ENCODE data around the gene ZNF341. TPM values are rescaled to one million over a fixed set of nuclear protein-coding genes. Genes with fewer than 3 reads are reported as not detected.

The ZNF341 gene
- total RNA-seq, 2 experiments from 2014 or later = 5.6 to 5.8 TPM

DNA sequence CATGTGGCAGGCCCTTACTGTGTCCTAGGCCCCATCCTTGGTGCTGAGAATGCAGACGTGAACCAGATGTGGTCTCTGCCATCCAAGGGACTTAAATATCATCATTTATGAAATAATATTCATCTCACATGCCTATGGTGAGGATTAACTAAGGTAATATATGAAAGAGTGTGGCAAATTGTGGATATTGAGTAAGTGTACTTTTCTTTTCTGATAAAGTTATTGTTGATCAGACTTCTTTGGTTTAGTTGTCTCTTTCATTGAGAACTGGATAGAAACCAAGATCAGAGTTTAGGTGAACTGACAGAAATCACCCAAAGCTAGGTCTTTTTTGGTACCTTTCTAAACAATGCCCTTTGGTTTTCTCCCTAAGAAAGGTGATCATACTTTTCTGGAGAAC lies 84.4 kb downstream of the ZNF341 start:
- H3K27ac Mint-ChIP-seq = no peak overlapping the region
- no peaks in the 10 kb centered on the region for H3K27me3 Mint-ChIP-seq
- H3K9me3 Mint-ChIP-seq = no peaks in the 10 kb centered on the region
- H3K36me3 Mint-ChIP-seq (ENCODE audit: low read depth) = peaks cover 56% of the 10 kb centered on the region
- no peak overlapping the region for H3K4me3 Mint-ChIP-seq
- POLR2A ChIA-PET = interaction anchor here (0.5 kb wide), 1 partner anchor 15 kb away, joined by 3 read pairs; no protein-coding TSS in a partner anchor
- CTCF ChIA-PET = interaction anchor here (0.8 to 1.6 kb wide), 2 partner anchors 24 to 96 kb away, joined by 3 to 6 read pairs; no protein-coding TSS in a partner anchor
- DNase-seq = no peak
- H3K4me1 Mint-ChIP-seq = peaks cover 50% of the 10 kb centered on the region

DNA sequence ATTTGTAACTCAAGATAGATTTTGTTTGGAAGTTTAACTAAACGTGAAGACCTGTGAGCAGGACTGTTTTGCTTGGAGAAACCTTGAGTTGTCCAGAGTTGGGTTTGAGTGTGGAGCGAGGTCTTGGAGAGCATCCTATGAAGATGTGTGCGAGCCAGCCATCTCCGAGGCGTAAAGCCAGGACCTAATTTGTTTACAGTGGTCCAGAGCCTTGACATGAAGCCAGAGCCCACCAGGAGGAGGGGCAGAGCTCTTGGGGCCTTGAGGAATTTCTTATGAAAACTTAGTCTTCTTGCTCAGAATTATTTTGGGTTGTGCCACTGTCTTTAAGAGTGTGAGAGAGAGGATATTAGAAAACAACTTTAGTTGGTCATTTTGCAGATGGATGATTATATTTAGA lies 85.6 kb downstream of the ZNF341 start:
- H3K36me3 Mint-ChIP-seq (ENCODE audit: low read depth) = peaks cover 47% of the 10 kb centered on the region
- no peaks in the 10 kb centered on the region for H3K9me3 Mint-ChIP-seq
- no peaks in the 10 kb centered on the region for H3K27me3 Mint-ChIP-seq
- CTCF ChIA-PET = interaction anchor here (1.6 kb wide), 1 partner anchor 25 kb away, joined by 6 read pairs; no protein-coding TSS in a partner anchor
- POLR2A ChIA-PET = no interaction called here
- no peak overlapping the region for H3K27ac Mint-ChIP-seq
- H3K4me1 Mint-ChIP-seq = peaks cover 49% of the 10 kb centered on the region
- H3K4me3 Mint-ChIP-seq = no peak overlapping the region
- DNase-seq = no peak

DNA sequence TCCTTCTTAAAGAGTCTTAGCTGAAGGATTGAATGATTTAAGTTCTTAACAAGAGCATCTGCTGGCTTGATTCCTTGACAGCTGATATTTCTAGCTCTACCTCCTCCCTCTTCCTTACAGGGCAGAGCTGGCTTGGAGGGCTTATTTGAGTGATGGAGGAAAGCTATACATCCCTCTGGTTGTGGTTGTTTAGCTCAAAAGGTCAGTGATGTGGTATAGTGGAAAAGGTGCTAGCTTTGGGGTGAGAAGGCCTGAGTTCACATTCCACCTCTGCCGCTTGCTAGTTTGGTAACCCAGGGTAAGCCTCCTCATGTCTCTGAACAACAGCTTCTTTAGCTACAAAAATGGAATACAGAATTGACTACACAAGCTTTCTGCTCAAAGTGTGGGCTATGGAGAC lies 87.7 kb downstream of the ZNF341 start:
- Mint-ChIP-seq H3K27me3 (no peaks in the 10 kb centered on the region), H3K36me3 (ENCODE audit: low read depth) (peaks cover 37% of the 10 kb centered on the region), H3K4me3 (no peak overlapping the region), H3K4me1 (peaks cover 32% of the 10 kb centered on the region), H3K27ac (no peak overlapping the region), H3K9me3 (no peaks in the 10 kb centered on the region)
- ChIA-PET CTCF (interaction anchor here (0.6 kb wide), 1 partner anchor 117 kb away, joined by 3 read pairs; no protein-coding TSS in a partner anchor), POLR2A (interaction anchor here (3.2 kb wide), 1 partner anchor 9 kb away, joined by 9 read pairs; the partner anchor contains the start of gene CHMP4B)
- no peak for DNase-seq

DNA sequence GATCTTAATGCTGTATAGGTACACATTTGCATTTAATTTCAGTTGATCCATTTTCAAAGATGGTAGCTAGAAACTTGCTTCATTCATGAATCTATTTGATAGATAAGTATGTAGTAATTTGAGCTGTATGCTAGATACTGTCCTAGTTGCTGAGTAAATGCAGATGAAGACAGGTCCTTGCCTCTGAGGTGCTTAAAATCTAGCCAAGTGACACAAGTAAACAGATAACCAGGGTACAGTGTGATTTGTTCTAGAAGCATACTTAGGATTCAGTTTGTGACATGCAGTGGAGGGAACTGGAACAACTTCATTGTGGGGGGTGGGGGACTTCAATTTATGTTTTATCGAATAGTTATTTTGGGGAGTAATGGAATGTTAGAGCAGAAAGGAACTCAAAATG lies 88.6 kb downstream of the ZNF341 start:
- H3K36me3 Mint-ChIP-seq (ENCODE audit: low read depth) = peaks cover 30% of the 10 kb centered on the region
- ChIA-PET CTCF (interaction anchor here (0.6 kb wide), 1 partner anchor 309 kb away, joined by 3 read pairs; no protein-coding TSS in a partner anchor), POLR2A (interaction anchor here (3.2 kb wide), 1 partner anchor 9 kb away, joined by 9 read pairs; the partner anchor contains the start of gene CHMP4B)
- H3K27ac Mint-ChIP-seq = no peak overlapping the region
- H3K9me3 Mint-ChIP-seq = no peaks in the 10 kb centered on the region
- no peaks in the 10 kb centered on the region for H3K27me3 Mint-ChIP-seq
- DNase-seq = no peak
- H3K4me3 Mint-ChIP-seq = no peak overlapping the region
- peaks cover 27% of the 10 kb centered on the region for H3K4me1 Mint-ChIP-seq

DNA sequence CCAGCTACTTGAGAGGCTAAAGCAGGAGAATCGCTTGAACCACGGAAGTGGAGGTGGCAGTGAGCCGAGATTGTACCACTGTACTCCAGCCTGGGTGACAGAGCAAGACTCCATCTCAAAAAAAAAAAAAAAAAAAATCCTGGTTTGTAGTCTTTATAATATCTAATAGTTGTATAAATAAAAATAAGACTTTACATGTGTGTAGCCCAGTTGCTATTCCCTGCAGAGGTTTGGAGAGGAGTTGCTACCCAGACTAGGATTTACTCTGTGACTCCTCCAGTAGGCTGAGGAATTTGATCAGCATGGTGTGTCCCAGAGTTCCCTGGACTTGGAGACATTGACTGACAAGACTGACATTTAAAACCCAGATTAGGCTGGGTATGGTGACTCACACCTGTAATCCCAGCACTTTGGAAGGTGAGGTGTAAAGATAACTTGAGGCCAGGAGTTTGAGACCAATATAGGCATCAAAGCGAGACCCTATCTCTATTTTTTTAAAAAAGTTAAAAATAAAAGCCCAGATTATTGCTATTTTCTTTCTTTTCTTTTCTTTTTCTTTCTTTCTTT lies 89.6 kb downstream of the ZNF341 start:
- Mint-ChIP-seq H3K4me1 (peaks cover 29% of the 10 kb centered on the region), H3K9me3 (no peaks in the 10 kb centered on the region), H3K27ac (no peak overlapping the region), H3K36me3 (ENCODE audit: low read depth) (peaks cover 22% of the 10 kb centered on the region), H3K4me3 (no peak overlapping the region), H3K27me3 (no peaks in the 10 kb centered on the region)
- POLR2A ChIA-PET = interaction anchor here (3.2 kb wide), 1 partner anchor 10 kb away, joined by 9 read pairs; the partner anchor contains the start of gene CHMP4B
- CTCF ChIA-PET = no interaction called here
- no peak for DNase-seq

DNA sequence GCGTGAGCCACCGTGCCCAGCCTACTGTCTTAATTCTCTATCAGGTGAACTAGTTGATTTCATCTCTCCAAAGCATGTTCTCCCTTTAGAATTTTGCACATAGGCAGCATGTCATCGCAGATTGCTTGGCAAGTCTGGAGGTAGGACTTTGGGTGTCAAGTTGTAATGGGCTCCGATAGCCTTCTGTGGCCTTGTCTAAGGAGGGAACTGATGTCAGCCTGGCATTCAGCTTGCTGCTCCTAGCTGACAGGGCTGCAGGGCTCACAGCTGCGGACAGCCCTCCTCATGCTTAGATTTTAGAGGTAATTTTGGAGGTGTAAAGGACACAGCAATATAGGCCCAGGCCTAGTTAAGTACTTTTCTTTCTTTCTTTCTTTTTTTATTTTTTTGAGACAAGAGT lies 90.6 kb downstream of the ZNF341 start:
- H3K27me3 Mint-ChIP-seq = no peaks in the 10 kb centered on the region
- ChIA-PET CTCF (no interaction called here), POLR2A (no interaction called here)
- peaks cover 18% of the 10 kb centered on the region for H3K36me3 Mint-ChIP-seq (ENCODE audit: low read depth)
- no peak for DNase-seq
- no peaks in the 10 kb centered on the region for H3K9me3 Mint-ChIP-seq
- H3K4me1 Mint-ChIP-seq = peaks cover 33% of the 10 kb centered on the region
- H3K4me3 Mint-ChIP-seq = no peak overlapping the region
- H3K27ac Mint-ChIP-seq = no peak overlapping the region

DNA sequence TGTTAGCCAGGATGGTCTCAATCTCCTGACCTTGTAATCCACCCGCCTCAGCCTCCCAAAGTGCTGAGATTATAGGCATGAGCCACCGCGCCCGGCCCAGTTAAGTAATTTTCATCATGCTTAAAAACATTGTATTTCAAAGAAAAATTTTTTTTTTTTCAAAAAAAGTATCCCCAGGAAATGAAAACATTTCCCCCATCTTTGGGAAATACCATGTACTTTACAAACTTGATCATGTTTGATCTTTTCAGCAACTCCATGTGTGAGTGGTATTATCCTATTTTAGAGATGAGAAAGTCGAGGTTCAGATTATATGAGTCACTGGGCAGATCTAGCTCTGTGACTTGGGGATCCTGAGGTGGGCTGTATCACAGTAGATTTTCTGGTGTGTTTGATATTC lies 91.2 kb downstream of the ZNF341 start:
- no peak for DNase-seq
- ChIA-PET POLR2A (no interaction called here), CTCF (no interaction called here)
- Mint-ChIP-seq H3K4me3 (no peak overlapping the region), H3K9me3 (no peaks in the 10 kb centered on the region), H3K36me3 (ENCODE audit: low read depth) (peaks cover 12% of the 10 kb centered on the region), H3K27me3 (no peaks in the 10 kb centered on the region), H3K27ac (no peak overlapping the region), H3K4me1 (peaks cover 31% of the 10 kb centered on the region)

DNA sequence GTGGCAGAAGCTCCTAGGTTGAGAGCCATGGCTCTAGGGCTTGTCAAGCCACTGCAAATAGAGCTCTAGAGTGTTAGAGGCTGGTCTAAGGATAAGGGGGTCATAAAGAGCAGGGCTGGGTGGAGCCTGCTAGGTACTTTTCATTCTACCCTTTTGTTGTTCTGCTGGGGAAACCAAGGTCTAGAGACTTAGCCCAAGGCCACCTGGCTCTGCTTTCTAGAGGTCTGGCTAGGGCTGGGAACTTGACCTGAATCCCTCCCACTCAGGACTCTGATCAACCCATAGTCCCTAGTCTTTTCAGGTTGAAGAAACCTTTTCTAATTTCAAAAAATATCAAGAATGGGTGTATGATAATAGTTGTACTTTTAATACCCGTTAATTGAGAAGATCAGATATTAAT lies 93.1 kb downstream of the ZNF341 start:
- Mint-ChIP-seq H3K9me3 (no peaks in the 10 kb centered on the region), H3K27ac (no peak overlapping the region), H3K36me3 (ENCODE audit: low read depth) (peaks cover 5% of the 10 kb centered on the region), H3K27me3 (no peaks in the 10 kb centered on the region), H3K4me3 (no peak overlapping the region), H3K4me1 (peaks cover 27% of the 10 kb centered on the region)
- CTCF ChIA-PET = interaction anchor here (0.7 kb wide), 1 partner anchor 14 kb away, joined by 5 read pairs; no protein-coding TSS in a partner anchor
- POLR2A ChIA-PET = interaction anchor here (0.5 to 1.1 kb wide), 2 partner anchors 64 to 92 kb away, joined by 3 read pairs; no protein-coding TSS in a partner anchor
- no peak for DNase-seq

DNA sequence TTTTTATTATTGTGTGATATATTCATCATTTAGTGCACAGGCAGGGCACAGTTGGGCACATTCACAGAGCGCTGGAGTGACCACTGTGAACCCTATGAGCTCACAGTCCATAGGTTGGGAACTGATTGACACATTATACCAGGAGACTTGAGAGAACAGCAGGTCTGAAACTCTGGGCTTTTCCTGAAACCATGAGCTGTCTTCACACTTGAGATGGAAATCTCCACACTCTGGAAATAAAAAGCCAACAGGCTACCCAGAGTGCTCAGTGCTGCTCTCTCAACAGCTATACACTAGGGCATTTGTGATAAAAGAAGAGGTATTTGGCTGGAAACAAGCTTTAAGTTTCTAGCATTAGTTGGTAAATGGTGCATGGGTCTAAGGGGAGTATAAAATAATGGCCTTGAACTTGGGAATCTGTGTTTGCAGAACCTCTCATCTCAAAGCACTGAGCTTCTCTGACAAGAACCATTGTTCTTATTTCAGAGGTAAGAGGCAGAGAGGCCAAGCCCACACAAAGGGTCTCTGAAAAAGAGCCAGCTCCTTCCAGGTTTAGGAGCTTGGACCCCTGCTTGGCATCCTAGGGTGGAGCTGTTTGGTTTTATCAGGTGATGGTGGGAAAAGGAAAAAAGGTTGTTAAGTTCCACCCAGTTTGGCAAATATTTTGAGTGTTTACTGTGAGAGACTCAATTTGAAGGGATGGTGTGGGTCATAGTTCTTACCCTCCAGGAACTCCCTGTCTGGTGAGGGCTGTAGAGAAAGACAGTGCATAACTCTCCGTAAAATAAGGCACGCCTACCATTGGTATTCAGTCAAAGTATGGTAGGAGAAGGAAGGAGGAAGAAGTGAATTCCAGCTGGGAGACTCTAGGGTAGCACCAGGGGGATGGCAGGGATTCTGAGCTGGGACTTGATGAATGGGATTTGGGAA lies 93.8 kb downstream of the ZNF341 start:
- no peak for DNase-seq
- Mint-ChIP-seq H3K4me3 (no peak overlapping the region), H3K9me3 (no peaks in the 10 kb centered on the region), H3K4me1 (peaks cover 26% of the 10 kb centered on the region), H3K27ac (no peak overlapping the region), H3K27me3 (no peaks in the 10 kb centered on the region), H3K36me3 (ENCODE audit: low read depth) (peaks cover 7% of the 10 kb centered on the region)
- ChIA-PET CTCF (interaction anchor here (0.9 to 2.0 kb wide), 3 partner anchors 11 to 91 kb away, joined by 3 to 6 read pairs (median 3); no protein-coding TSS in a partner anchor), POLR2A (interaction anchor here (0.5 to 1.1 kb wide), 2 partner anchors 65 to 93 kb away, joined by 3 read pairs; no protein-coding TSS in a partner anchor)

DNA sequence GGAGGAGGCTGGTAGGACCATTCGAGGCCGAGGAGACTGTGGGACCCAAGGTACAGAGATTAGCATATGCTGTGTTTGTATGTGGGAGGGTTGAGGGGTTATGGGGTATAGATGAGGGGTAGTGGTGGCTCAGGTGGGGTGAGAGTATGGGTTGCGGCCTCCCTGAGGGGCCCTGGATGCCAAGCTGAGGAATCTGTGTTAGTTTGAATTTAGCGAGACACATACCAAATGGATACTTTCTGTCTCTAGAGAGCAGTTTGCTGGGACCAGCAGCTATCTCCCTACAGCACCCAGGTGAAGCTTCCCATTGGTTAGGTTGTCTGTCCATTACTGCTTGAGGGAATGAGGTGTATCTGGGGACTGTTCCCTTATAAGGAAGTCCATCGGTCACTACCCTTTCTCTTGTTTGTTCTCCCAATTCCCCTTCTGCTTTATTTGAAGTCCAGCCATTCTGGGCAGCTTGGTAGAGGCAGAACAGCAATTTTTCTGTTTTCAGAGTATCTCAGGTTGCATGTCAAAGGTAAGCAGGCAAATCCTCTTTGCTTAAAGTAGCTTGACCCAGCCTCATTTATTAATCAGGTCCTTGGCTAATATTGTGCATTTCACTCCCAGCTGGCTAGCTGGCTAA lies 94.6 kb downstream of the ZNF341 start:
- ChIA-PET CTCF (interaction anchor here (0.9 to 2.0 kb wide), 4 partner anchors 10 to 90 kb away, joined by 3 to 6 read pairs (median 3); no protein-coding TSS in a partner anchor), POLR2A (interaction anchor here (1.0 to 1.1 kb wide), 2 partner anchors 15 to 94 kb away, joined by 3 to 4 read pairs; partner anchors contain the start of gene CHMP4B)
- peaks cover 8% of the 10 kb centered on the region for H3K36me3 Mint-ChIP-seq (ENCODE audit: low read depth)
- no peaks in the 10 kb centered on the region for H3K27me3 Mint-ChIP-seq
- no peak overlapping the region for H3K4me3 Mint-ChIP-seq
- peaks cover 26% of the 10 kb centered on the region for H3K4me1 Mint-ChIP-seq
- H3K27ac Mint-ChIP-seq = no peak overlapping the region
- no peak for DNase-seq
- H3K9me3 Mint-ChIP-seq = no peaks in the 10 kb centered on the region

DNA sequence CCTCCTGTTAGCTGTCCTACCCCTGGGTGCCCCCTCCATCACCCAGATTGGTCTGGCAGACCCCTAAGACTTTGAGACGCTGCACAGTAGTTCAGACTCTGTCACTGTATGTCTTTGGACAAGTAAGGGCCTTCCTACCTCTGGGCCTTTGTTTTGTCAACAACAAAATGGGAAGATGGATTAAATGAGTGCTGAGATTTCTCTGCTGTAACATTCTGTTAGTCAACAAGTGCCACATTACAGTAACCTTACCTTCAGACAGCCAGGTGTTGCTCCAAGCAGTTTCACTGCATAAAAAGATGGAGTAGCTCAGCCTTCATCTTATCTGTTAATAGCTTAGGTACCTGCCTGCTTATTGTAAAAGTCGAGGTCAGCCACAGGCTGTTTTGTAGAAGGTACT lies 95.3 kb downstream of the ZNF341 start:
- Mint-ChIP-seq H3K9me3 (no peaks in the 10 kb centered on the region), H3K27me3 (no peaks in the 10 kb centered on the region), H3K4me1 (peaks cover 26% of the 10 kb centered on the region), H3K36me3 (ENCODE audit: low read depth) (peaks cover 15% of the 10 kb centered on the region), H3K27ac (no peak overlapping the region), H3K4me3 (no peak overlapping the region)
- DNase-seq = no peak
- POLR2A ChIA-PET = interaction anchor here (1.0 kb wide), 1 partner anchor 16 kb away, joined by 4 read pairs; the partner anchor contains the start of gene CHMP4B
- CTCF ChIA-PET = interaction anchor here (1.0 to 2.0 kb wide), 2 partner anchors 20 to 35 kb away, joined by 3 to 6 read pairs; no protein-coding TSS in a partner anchor

DNA sequence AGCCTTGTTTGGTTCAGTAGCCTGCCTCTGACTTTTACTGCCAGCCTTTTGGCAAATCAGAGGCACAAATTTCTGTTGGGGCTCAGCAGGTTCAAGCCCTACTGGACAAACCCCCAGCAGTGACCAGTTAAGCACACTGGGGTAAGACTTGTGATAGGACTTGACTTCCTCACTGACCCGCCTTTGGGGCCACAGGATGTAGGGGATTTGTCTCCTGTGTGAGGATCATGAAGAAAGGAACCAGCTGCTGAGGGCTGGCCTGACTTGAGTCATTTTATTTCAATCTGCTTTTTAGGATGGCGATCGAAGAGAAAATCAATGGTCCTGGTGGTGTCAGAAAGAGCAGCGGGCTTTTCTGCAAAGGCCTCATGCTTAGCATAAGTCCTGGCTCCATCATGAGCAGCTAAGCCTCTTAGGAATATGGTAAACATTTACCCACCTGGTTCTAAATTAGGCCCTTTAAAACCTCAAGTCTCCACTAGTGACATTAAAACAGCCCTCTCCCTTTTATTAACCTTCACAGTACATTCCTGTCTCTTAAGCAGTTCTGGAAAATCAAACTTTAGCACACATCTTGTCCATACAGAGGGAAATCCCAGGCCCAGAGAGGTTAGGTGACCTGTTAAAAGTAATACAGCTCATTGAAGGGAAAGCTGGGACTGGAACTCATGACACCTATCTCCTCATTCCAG lies 96.0 kb downstream of the ZNF341 start:
- CTCF ChIA-PET = interaction anchor here (1.0 kb wide), 1 partner anchor 19 kb away, joined by 3 read pairs; no protein-coding TSS in a partner anchor
- H3K27ac Mint-ChIP-seq = no peak overlapping the region
- no peak overlapping the region for H3K4me3 Mint-ChIP-seq
- H3K27me3 Mint-ChIP-seq = no peaks in the 10 kb centered on the region
- DNase-seq = no peak
- H3K9me3 Mint-ChIP-seq = no peaks in the 10 kb centered on the region
- H3K4me1 Mint-ChIP-seq = peaks cover 24% of the 10 kb centered on the region
- POLR2A ChIA-PET = interaction anchor here (0.6 kb wide), 1 partner anchor 409 kb away, joined by 4 read pairs; no protein-coding TSS in a partner anchor
- H3K36me3 Mint-ChIP-seq (ENCODE audit: low read depth) = peaks cover 19% of the 10 kb centered on the region

Data from activated CD4-positive, alpha-beta memory T cell treated with anti-CD3 and anti-CD28 coated beads, Interleukin-2, amount 10 ng/mL, durations not matched to agents 7 days and 5 days (primary cell).